Gastroesophageal sphincter (tissue), 4 donors: ENCODE measurements around the gene FOXO6. TPM values are rescaled to one million over a fixed set of nuclear protein-coding genes. Genes with fewer than 3 reads are reported as not detected.

Source experiments
- ATAC-seq: fragments of 150-250 bp; one replicate; pipeline ENCODE4 v1.9.1; 2016; ENCODE audit warnings: mild to moderate bottlenecking, moderate library complexity
- H3K27ac ChIP-seq, 4 donors: fragments of 200-600 bp; sonication (generic) in 3 of 4; 1 replicate in 3 of 4; 2 replicates in 1 of 4; pipeline ENCODE4 v1.5.1; 2016 to 2019
- H3K27me3 ChIP-seq: fragments of 200-600 bp; sonication (generic); one replicate; pipeline ENCODE4 v1.5.1; 2019
- H3K36me3 ChIP-seq, 2 donors: fragments of 200-600 bp; sonication (generic); one replicate each; pipeline ENCODE4 v1.5.1; 2019; ENCODE audit warnings: control low read depth in 1 of 2
- H3K4me1 ChIP-seq, 3 donors: fragments of 200-600 bp; sonication (generic); 1 replicate in 2 of 3; 2 replicates in 1 of 3; pipeline ENCODE4 v1.5.1; 2016 to 2019; ENCODE audit warnings: control low read depth in 2 of 3
- H3K4me3 ChIP-seq, 2 donors: fragments of 200-600 bp; sonication (generic); one replicate each; pipeline ENCODE4 v1.5.1; 2019; ENCODE audit warnings: mild to moderate bottlenecking in 1 of 2, moderate library complexity in 1 of 2
- H3K9me3 ChIP-seq, 3 donors: fragments of 200-600 bp; sonication (generic); one replicate each; pipeline ENCODE4 v1.5.1; 2017 to 2019; ENCODE audit warnings: control low read depth in 2 of 3
- EP300 ChIP-seq: sonication (generic); formaldehyde crosslinking; IDR thresholded peaks from one replicate; pipeline ENCODE4 v1.6.1; 2017; ENCODE audit warnings: antibody characterized with exemption, mild to moderate bottlenecking
- POLR2A ChIP-seq, 2 donors: fragments of 450-650 bp; IDR thresholded peaks; one replicate each; pipeline ENCODE4 v1.6.1; 2017; ENCODE audit warnings: antibody characterized with exemption in 2 of 2, mild to moderate bottlenecking in 2 of 2, moderate library complexity in 1 of 2
- POLR2AphosphoS5 ChIP-seq: sonication (generic); formaldehyde crosslinking; IDR thresholded peaks from one replicate; pipeline ENCODE4 v1.6.1; 2017; ENCODE audit warnings: antibody characterized with exemption
- WGBS, 2 donors: methylation state at CpG; one replicate each; pipeline ENCODE4 v1.1.5; 2018; ENCODE audit warnings: low coverage in 1 of 2; 5-methylcytosine and 5-hydroxymethylcytosine counted together
- total RNA-seq, 4 donors: library from RNA; depleted of rRNA; stranded (reverse); fragments of >200 nt; gene quantifications; one replicate each; pipeline ENCODE4 v1.1.0, GENCODE V29; 2016
- TF ChIP-seq, protein P1 (sequence below), 4 experiments: fragments of 200-600 bp in 2 of 4; fragments of 450-650 bp in 2 of 4; sonication (generic) in 1 of 4; IDR thresholded peaks; one replicate each; pipeline ENCODE4 v1.5.1; 2017 to 2019; ENCODE audit warnings: antibody characterized with exemption in 4 of 4, mild to moderate bottlenecking in 2 of 4, moderate library complexity in 2 of 4

The FOXO6 gene
- 1 to 10 TPM in 3 of 4 donors, under 1 TPM in 1; 0.27 to 2.2 (median 1.9) TPM for total RNA-seq

GRCh38 chr1:41360786-41361494 lies at the start of gene FOXO6:
Gene FOXO6 (plus strand): TSS chr1:41361434.
- peaks cover 0 to 83% (median 13%) of the 10 kb centered on the region in 3 donors for H3K4me1 ChIP-seq
- no peaks in the 10 kb centered on the region for H3K36me3 ChIP-seq
- peak within 1 kb of the TSS; percentile 52 to 76 for H3K4me3 ChIP-seq
- peak; percentile 96 for ATAC-seq
- TF ChIP-seq, protein P1, sequence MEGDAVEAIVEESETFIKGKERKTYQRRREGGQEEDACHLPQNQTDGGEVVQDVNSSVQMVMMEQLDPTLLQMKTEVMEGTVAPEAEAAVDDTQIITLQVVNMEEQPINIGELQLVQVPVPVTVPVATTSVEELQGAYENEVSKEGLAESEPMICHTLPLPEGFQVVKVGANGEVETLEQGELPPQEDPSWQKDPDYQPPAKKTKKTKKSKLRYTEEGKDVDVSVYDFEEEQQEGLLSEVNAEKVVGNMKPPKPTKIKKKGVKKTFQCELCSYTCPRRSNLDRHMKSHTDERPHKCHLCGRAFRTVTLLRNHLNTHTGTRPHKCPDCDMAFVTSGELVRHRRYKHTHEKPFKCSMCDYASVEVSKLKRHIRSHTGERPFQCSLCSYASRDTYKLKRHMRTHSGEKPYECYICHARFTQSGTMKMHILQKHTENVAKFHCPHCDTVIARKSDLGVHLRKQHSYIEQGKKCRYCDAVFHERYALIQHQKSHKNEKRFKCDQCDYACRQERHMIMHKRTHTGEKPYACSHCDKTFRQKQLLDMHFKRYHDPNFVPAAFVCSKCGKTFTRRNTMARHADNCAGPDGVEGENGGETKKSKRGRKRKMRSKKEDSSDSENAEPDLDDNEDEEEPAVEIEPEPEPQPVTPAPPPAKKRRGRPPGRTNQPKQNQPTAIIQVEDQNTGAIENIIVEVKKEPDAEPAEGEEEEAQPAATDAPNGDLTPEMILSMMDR (IDR thresholded peaks at IDR 0.05), result peak in 3 of 4 experiments; percentile 64 to 81 (median 77)
- TF ChIP-seq POLR2AphosphoS5 (peak; percentile 18), EP300 (no peak), POLR2A (IDR thresholded peaks at IDR 0.05) (no peak)
- H3K27ac ChIP-seq, result peak within 1 kb of the TSS in 3 of 4 donors; percentile 43 to 80 (median 76)
- H3K27me3 ChIP-seq, result peaks cover 5% of the 10 kb centered on the region
- 46% methylated on average over 3 of the region's 63 CpGs; no CpG with 5 or more reads in 1 of the 2 donors for WGBS, 2 donors
- no peaks in the 10 kb centered on the region for H3K9me3 ChIP-seq

DNA sequence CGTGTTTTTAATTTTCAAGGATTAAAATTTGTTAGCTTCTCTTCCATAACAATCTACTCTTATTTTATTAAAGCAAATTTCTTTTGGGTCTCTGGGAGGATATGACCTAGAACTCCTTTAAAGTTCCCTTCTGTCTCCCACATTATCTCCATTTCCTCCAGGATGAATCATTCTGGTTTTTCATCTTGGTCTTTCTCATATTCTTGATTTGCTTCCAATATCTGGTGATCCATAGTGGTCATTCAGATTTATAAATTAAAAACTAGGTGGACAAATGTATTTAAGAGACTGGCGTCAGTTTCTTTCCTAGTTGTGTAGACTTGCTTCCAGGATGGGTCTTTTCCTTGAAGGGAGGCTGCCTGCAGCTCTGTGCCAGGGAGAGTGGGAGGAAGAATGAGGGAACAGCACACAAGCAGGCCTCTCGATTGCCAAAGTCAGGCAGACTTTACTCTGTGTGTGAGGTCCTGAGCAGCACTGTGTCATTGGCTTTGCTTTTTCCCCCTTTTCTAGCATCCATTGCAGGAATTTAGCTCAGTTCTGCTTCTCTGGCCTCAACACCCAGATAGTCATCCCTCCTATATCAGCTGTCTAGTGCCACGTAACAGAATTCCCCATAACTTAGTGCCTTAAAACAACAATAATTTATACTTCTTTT lies 48.1 kb upstream of the FOXO6 start:
- H3K36me3 ChIP-seq, result no peaks in the 10 kb centered on the region
- H3K27me3 ChIP-seq, result no peaks in the 10 kb centered on the region
- peaks cover 0 to 34% (median 12%) of the 10 kb centered on the region in 3 donors for H3K4me1 ChIP-seq
- no peak overlapping the region for H3K4me3 ChIP-seq
- no peaks in the 10 kb centered on the region for H3K9me3 ChIP-seq
- ATAC-seq, result peak; percentile 51
- no peak for TF ChIP-seq EP300
- TF ChIP-seq POLR2AphosphoS5, result no peak
- TF ChIP-seq, protein P1 (IDR thresholded peaks at IDR 0.05), result no peak
- no peak for TF ChIP-seq POLR2A (IDR thresholded peaks at IDR 0.05)
- 41 to 53% methylated on average over 3 to 4 of the region's 4 CpGs for WGBS, 2 donors
- H3K27ac ChIP-seq, result peak overlapping the region; percentile 60 to 74 (median 67)

GRCh38 chr1:41313661-41314131 lies 47.5 kb upstream of the FOXO6 start:
- no peaks in the 10 kb centered on the region for H3K36me3 ChIP-seq
- peak overlapping the region; percentile 60 to 74 (median 67) for H3K27ac ChIP-seq
- peak; percentile 54 for ATAC-seq
- no peak overlapping the region for H3K4me3 ChIP-seq
- WGBS, 2 donors, result 66 to 73% methylated on average over 3 to 5 of the region's 7 CpGs
- TF ChIP-seq, protein P1 (IDR thresholded peaks at IDR 0.05), result peak in 3 of 4 experiments; percentile 33 to 46 (median 43)
- no peak for TF ChIP-seq POLR2A (IDR thresholded peaks at IDR 0.05)
- H3K9me3 ChIP-seq, result no peaks in the 10 kb centered on the region
- H3K27me3 ChIP-seq, result no peaks in the 10 kb centered on the region
- H3K4me1 ChIP-seq, result peaks cover 0 to 36% (median 12%) of the 10 kb centered on the region in 3 donors

DNA sequence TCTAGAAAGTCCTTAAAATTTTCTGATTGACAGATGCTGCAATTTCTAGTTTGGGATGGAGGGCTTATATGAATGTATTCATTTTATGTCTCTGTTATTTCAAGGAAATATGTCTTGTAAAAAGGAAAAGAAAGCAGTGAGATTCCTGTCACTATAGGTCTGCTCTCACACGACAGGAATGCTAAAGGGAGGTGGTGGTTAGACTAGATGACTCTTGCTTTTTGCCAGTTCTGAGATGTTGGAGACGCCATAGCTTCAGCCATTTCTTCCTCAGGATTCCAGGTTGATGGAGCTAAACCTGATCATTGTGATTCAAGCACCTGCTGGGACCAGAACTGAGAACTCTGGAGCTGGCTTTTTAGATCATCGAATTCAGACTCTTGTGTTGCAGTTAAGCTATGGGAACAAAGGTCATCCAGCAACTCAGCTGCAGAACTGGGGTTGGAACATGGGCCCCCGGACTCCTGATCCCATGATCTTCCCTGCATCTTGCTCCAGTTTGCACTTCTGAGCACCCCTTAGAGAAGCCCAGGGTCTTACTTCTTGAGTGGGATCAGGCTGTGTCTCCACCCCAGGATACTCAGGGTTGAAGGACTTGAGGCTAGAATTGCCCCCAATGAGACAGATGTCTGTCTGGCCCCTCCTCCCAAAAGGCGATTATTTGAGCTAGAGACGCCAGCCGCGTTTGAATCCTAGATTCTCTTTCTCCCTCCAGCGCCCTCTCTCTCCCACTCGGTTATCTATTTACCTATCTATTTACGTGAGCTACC lies 46.7 kb upstream of the FOXO6 start:
- Histone ChIP-seq H3K4me3 (no peak overlapping the region), H3K9me3 (no peaks in the 10 kb centered on the region), H3K4me1 (peaks cover 0 to 45% (median 12%) of the 10 kb centered on the region in 3 donors), H3K27me3 (no peaks in the 10 kb centered on the region), H3K36me3 (no peaks in the 10 kb centered on the region), H3K27ac (peak overlapping the region; percentile 9 to 74 (median 41))
- TF ChIP-seq POLR2AphosphoS5 (peak; percentile 4), POLR2A (IDR thresholded peaks at IDR 0.05) (no peak)
- WGBS, 2 donors, result 53 to 61% methylated on average over 10 to 11 of the region's 11 CpGs
- ATAC-seq, result no peak
